OCI-LY7 (cell line): ENCODE data around the gene MFGE8. TPM values are rescaled to one million over a fixed set of nuclear protein-coding genes. Genes with fewer than 3 reads are reported as not detected.

Source experiments
- BruUV-seq: library from RNA; stranded (reverse); fragments of 400-500 nt; replicated peaks from 2 replicates; lab custom pipeline; 2021; lab: Mats Ljungman, UMichigan
- CTCF ChIA-PET: fragments of 300-600 bp; sonication (Branson Sonifier 250); formaldehyde crosslinking; loops from one replicate; lab custom pipeline; 2022; ENCODE audit warnings: antibody characterized with exemption; ENCODE audit not compliant: unreplicated experiment; lab: Charles Lee
- POLR2A ChIA-PET: fragments of 300-600 bp; sonication (Branson Sonifier 250); formaldehyde crosslinking; loops from one replicate; lab custom pipeline; 2022; ENCODE audit warnings: antibody characterized with exemption; lab: Charles Lee
- DNase-seq: peaks from one replicate; pipeline ENCODE4 v3.0.0-alpha.2; 2015; ENCODE audit warnings: low spot score
- H2AFZ ChIP-seq: fragments of 200-600 bp; sonication (generic), shearing (Covaris generic); 2 replicates; pipeline ENCODE4 v1.6.1; 2014; ENCODE audit warnings: mild to moderate bottlenecking, antibody characterized with exemption, low read length, moderate library complexity
- H3K27ac ChIP-seq: fragments of 200-600 bp; sonication (generic); 2 replicates; pipeline ENCODE4 v1.5.1; 2014; ENCODE audit warnings: mixed run types, low read depth, mild to moderate bottlenecking, moderate library complexity, low read length, inconsistent platforms; ENCODE audit not compliant: poor library complexity, severe bottlenecking
- H3K36me3 ChIP-seq: fragments of 200-600 bp; sonication (generic); 2 replicates; pipeline ENCODE4 v1.6.1; 2014; ENCODE audit warnings: mild to moderate bottlenecking, antibody characterized with exemption, low read length, moderate library complexity, mixed read lengths; ENCODE audit not compliant: insufficient read depth
- H3K4me1 ChIP-seq: fragments of 200-600 bp; sonication (generic); 2 replicates; pipeline ENCODE4 v1.5.1; 2014; ENCODE audit warnings: mild to moderate bottlenecking, low read length; ENCODE audit not compliant: insufficient read depth, poor library complexity, severe bottlenecking
- H3K4me2 ChIP-seq: fragments of 200-600 bp; sonication (generic); 2 replicates; pipeline ENCODE4 v1.6.1; 2014; ENCODE audit warnings: mild to moderate bottlenecking, low read length
- H3K4me3 ChIP-seq: fragments of 200-600 bp; sonication (generic); 2 replicates; pipeline ENCODE4 v1.5.1; 2014; ENCODE audit warnings: mild to moderate bottlenecking, low read depth, low read length; ENCODE audit not compliant: poor library complexity, severe bottlenecking
- H3K79me2 ChIP-seq: fragments of 200-600 bp; sonication (generic); 2 replicates; pipeline ENCODE4 v1.6.1; 2016; ENCODE audit warnings: low read depth, mild to moderate bottlenecking, low read length, moderate library complexity, mixed read lengths; ENCODE audit not compliant: insufficient read depth
- H3K9me2 ChIP-seq: fragments of 200-600 bp; sonication (generic); 2 replicates; pipeline ENCODE4 v1.6.1; 2016; ENCODE audit warnings: mild to moderate bottlenecking, low read length, mixed read lengths; ENCODE audit not compliant: insufficient read depth
- H3K9me3 ChIP-seq: fragments of 200-600 bp; sonication (generic); 2 replicates; pipeline ENCODE4 v1.6.1; 2014; ENCODE audit warnings: mild to moderate bottlenecking, mixed run types, low read length, mixed read lengths
- H4K20me1 ChIP-seq: fragments of 200-600 bp; sonication (generic); 2 replicates; pipeline ENCODE4 v1.6.1; 2014; ENCODE audit warnings: mild to moderate bottlenecking, antibody characterized with exemption, low read length, moderate library complexity, mixed read lengths; ENCODE audit not compliant: insufficient read depth
- EZH2phosphoT487 ChIP-seq: fragments of 200-600 bp; sonication (generic); IDR thresholded peaks from 2 replicates; pipeline ENCODE4 v1.6.1; 2018; ENCODE audit warnings: low read depth, borderline replicate concordance, mild to moderate bottlenecking, mixed run types, antibody characterized with exemption, low read length, moderate library complexity, mixed read lengths
- intact Hi-C: fragments of 100-400 bp; cut with micrococcal nuclease; formaldehyde crosslinking; loops from one replicate; pipeline ENCODE4 v1.10.0; 2022; ENCODE audit not compliant: unreplicated experiment
- total RNA-seq, 2 experiments: library from RNA; depleted of rRNA in 1 of 2; stranded (reverse); fragments of >200 nt in 1 of 2; shearing (Covaris generic) in 1 of 2; gene quantifications; 2 replicates each; pipeline ENCODE4 v1.2.3, GENCODE V29; 2014 to 2022
- TF ChIP-seq, protein P1 (sequence below): fragments of 200-600 bp; sonication (generic); conservative IDR thresholded peaks from 2 replicates; pipeline ENCODE4 v1.5.1; 2014; ENCODE audit warnings: mild to moderate bottlenecking, antibody characterized with exemption, low read length, moderate library complexity, mixed read lengths

MFGE8 gene
- total RNA-seq, 2 experiments from 2014 or later = 11.8 to 70.4 TPM

DNA sequence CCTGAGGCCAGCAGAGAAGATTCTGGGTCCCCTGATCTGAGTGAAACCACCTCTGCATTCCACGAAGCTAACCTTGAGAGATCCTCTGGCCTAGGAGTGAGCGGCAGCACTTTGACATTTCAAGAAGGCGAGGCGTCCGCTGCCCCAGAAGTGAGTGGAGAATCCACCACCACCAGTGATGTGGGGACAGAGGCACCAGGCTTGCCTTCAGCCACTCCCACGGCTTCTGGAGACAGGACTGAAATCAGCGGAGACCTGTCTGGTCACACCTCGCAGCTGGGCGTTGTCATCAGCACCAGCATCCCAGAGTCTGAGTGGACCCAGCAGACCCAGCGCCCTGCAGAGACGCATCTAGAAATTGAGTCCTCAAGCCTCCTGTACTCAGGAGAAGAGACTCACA, 54.2 kb downstream of the MFGE8 start:
- BruUV-seq = no TSS peak
- H3K36me3 ChIP-seq = no peaks in the 10 kb centered on the region
- DNase-seq = no peak
- H4K20me1 ChIP-seq = no peaks in the 10 kb centered on the region
- H3K79me2 ChIP-seq = no peaks in the 10 kb centered on the region
- H3K4me2 ChIP-seq = no peak overlapping the region
- H2AFZ ChIP-seq = no peak overlapping the region
- H3K9me2 ChIP-seq = no peaks in the 10 kb centered on the region
- POLR2A ChIA-PET = no interaction called here
- TF ChIP-seq, protein P1, sequence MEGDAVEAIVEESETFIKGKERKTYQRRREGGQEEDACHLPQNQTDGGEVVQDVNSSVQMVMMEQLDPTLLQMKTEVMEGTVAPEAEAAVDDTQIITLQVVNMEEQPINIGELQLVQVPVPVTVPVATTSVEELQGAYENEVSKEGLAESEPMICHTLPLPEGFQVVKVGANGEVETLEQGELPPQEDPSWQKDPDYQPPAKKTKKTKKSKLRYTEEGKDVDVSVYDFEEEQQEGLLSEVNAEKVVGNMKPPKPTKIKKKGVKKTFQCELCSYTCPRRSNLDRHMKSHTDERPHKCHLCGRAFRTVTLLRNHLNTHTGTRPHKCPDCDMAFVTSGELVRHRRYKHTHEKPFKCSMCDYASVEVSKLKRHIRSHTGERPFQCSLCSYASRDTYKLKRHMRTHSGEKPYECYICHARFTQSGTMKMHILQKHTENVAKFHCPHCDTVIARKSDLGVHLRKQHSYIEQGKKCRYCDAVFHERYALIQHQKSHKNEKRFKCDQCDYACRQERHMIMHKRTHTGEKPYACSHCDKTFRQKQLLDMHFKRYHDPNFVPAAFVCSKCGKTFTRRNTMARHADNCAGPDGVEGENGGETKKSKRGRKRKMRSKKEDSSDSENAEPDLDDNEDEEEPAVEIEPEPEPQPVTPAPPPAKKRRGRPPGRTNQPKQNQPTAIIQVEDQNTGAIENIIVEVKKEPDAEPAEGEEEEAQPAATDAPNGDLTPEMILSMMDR = no peak
- TF ChIP-seq EZH2phosphoT487 = no peak
- CTCF ChIA-PET = no interaction called here
- H3K27ac ChIP-seq = no peak overlapping the region
- no peak overlapping the region for H3K4me3 ChIP-seq
- no peaks in the 10 kb centered on the region for H3K4me1 ChIP-seq
- intact Hi-C loops = no loop called here
- 0 out of 2 replicates have a peak, but pooled peaks cover 4% of the 10 kb centered on the region for H3K9me3 ChIP-seq

DNA sequence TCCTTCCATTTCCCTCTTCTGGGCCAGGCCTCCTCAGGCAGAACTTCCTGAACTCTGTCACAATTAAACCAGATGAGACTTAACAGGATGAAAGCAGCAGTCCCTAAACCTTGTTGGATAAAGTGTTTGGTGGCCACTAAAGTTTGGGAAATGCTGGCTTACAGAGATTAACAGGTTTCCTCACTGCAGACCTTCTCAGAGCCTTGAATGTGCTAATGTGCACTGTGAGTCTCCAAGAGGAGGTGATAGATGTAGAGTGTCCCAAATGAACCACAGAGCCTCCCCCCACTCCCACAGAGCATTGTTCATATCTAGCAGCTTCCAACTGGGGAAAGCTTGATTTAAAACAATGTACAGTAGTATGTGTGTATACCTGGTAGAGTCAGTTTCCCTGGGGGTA, 60.7 kb downstream of the MFGE8 start:
- no TSS peak for BruUV-seq
- no peak overlapping the region for H3K27ac ChIP-seq
- no peak for DNase-seq
- H3K4me2 ChIP-seq = no peak overlapping the region
- H3K4me3 ChIP-seq = no peak overlapping the region
- H3K9me2 ChIP-seq = no peaks in the 10 kb centered on the region
- no peaks in the 10 kb centered on the region for H3K4me1 ChIP-seq
- no peaks in the 10 kb centered on the region for H4K20me1 ChIP-seq
- intact Hi-C loops = no loop called here
- no peak for TF ChIP-seq EZH2phosphoT487
- TF ChIP-seq, protein P1 = no peak
- no peaks in the 10 kb centered on the region for H3K79me2 ChIP-seq
- ChIA-PET POLR2A (no interaction called here), CTCF (no interaction called here)
- H2AFZ ChIP-seq = no peak overlapping the region
- no peaks in the 10 kb centered on the region for H3K36me3 ChIP-seq
- 0 out of 2 replicates have a peak, but pooled peaks cover 4% of the 10 kb centered on the region for H3K9me3 ChIP-seq

DNA sequence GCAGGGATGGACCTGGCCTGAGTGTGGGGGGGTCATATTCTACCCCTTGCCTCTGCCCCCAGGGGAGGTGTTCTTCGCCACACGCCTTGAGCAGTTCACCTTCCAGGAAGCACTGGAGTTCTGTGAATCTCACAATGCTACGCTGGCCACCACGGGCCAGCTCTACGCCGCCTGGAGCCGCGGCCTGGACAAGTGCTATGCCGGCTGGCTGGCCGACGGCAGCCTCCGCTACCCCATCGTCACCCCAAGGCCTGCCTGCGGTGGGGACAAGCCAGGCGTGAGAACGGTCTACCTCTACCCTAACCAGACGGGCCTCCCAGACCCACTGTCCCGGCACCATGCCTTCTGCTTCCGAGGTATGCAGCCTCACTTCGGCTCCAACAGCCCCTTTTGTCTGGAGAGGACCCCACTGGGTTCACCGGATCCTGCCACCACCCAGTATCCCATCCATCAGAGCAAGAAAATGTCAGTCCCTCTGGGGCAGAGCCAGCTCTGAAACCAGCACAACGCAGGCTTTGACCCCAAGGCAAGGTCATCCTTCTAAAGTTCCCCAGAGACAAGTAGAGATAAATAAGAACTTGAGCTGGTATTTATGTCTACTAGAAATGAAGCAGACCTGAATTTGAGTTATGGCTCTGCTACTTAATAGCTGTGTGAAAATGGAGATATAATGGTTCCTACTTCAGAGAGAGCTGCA, 63.7 kb downstream of the MFGE8 start:
- no TSS peak for BruUV-seq
- Histone ChIP-seq H3K9me2 (no peaks in the 10 kb centered on the region), H3K36me3 (no peaks in the 10 kb centered on the region), H4K20me1 (no peaks in the 10 kb centered on the region), H3K4me3 (no peak overlapping the region), H3K4me2 (no peak overlapping the region), H3K27ac (no peak overlapping the region), H2AFZ (no peak overlapping the region), H3K9me3 (no peaks in the 10 kb centered on the region), H3K79me2 (no peaks in the 10 kb centered on the region), H3K4me1 (no peaks in the 10 kb centered on the region)
- CTCF ChIA-PET = no interaction called here
- DNase-seq = no peak
- intact Hi-C loops = no loop called here
- TF ChIP-seq, protein P1 = no peak
- TF ChIP-seq EZH2phosphoT487 = no peak
- POLR2A ChIA-PET = interaction anchor here (0.6 kb wide), 1 partner anchor 115 kb away, joined by 3 read pairs; no protein-coding TSS in a partner anchor
